IPS-NIHi11 (cell line): ENCODE measurements around the gene HAUS7.
"Not testable (repeated sequence)": the region's sequence is repeated elsewhere in the genome, so short reads cannot be mapped to it uniquely, and the experiment has no call there.

Experiments
- DNase-seq: peaks from one replicate; pipeline ENCODE4 v3.0.0; 2012; ENCODE audit warnings: mixed read lengths, low spot score

HAUS7 gene

DNA sequence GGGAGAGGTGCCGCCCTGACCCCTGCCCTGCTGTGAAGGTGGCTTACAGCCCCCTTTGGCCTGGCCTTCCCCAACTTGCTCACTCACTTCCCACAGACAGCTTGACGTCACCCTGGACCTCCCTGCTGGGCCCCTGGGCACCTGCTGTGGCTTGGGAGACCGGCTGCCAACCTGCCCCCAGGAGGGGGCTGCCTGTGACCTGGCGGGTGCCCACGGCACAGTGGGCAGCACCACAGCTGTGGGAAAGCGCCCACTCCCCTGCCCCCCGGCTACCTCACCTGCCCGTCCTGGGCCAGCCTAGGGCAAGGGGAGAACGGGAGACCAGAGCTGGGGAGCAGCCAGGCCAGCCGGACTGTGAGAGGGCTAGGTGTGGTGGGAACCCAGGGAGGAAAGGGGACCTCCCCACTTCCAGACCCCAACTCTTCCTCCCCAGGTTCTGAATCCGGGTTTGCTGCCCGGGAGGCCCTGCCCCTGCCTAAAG is 61.5 kb downstream of the HAUS7 start:
- no peak for DNase-seq

DNA sequence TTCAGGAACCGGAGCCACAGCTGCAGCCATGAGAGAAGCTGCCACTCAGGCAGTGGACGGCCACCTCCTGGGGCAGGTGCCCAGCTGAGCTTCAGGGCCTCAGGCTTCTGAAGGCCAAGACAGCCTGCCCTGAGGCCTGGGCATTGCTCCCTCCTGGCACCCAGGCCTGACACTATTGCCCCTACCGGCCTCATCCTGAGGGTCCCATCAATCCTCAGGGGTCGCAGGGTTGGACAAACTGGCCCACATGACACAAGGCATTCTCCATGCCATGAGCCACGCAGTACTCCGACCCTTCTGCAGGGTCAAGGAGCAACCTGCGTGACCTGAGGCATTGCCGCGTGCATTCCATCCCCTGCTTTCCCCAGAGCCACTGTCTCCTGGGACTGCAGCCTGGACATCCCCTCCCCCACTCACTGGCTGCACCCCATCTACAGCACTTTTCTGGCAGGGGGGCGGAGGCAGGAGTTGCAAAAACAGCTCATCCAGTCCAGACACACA is 62.1 kb downstream of the HAUS7 start:
- no peak for DNase-seq

DNA sequence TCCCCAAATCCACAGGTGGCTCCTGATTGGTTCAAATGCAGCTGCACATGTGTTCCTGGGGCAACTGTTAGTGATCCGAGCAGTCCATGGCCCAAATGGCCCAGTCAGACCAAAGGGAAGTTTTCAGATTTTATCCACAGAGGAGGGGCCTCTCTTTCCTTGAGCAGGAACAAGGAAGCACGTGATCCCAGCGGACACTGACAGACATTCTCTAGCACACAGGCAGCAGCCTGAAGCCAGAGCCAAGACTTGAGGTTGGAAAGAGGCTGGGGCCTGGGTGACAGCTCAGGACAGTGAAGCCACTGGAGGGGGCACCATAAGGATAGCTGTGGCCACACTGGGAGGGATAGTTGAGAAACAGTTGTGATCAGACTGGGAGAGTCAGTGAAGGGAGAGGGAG is 62.6 kb downstream of the HAUS7 start:
- no peak for DNase-seq

DNA sequence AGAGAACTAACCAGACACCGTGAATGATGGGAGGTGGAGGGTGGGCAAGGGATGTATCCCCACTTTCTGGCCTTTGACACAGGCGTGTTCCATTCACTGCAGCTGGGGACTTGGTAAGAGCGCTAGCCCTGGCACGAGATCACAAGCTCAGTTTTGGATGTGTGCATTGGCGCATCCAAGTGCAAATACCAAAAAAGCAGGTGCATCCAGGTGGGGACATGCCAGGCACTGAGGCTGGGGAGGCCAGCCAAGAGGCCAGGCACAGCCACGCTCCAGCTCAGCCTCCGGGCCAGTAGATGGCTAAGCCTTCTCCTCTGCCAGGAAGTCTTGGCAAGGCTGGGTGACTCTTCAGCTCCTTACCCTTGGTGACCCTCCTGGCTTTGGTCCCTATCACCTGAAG is 63.5 kb downstream of the HAUS7 start:
- DNase-seq = no peak

DNA sequence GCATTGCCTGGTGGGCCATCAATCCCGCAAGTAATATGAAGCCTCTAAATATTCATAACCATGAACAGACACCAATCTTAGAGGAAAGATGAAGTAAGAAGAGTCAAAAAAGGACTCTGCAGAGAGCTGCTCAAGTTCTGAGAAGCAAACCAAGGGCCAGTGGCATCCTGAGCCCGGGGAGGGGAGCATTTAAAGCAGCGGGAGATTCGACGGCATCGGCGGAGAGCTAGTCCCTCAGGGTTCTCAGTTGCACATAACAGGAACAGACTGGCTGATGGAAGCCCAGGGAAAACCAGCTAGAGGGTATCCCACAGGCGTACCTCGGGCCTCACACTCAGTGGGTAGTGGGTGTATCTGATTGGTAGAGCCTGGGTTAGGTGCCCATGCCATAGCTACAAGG is 64.4 kb downstream of the HAUS7 start:
- no peak for DNase-seq

DNA sequence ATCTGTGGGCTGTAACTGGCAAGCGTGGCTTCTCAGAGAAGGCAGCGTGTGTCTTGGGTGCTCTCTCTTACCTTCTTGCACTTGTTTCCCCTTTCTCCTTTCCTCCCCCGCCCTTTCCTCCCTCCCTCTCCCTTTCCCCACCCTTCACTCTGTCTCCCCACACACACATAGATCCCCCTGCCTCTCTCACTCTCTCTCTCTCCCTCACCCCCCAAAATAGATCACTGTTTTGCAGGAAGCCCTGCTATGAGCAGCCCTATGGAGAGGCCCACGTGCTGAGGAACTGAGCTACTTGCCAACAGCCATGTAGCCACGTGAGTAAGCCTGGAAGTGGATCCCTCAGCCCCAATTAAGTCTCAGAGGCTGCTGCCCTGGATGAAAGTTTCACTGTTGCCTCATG is 65.0 kb downstream of the HAUS7 start:
- DNase-seq = no peak

DNA sequence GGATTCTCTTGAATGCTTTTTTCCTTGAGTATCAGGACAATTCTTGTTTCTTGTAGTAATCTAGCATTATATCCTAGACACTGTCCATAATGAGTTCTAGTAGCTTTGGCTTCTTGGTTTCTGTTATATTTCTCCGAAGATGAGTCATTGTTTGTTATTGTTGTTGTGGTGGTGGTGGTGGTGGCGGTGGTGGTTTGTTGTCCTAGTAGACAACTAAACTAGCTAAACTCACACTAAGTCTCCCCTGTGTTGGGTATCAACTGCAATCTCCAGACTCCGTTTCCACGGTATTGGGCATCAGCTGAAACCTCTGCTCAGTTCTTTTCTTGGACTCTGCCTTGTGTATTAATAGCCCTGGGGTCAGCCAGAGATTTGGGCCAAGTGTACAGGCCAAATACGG is 66.0 kb downstream of the HAUS7 start:
- DNase-seq = not testable (repeated sequence)

DNA sequence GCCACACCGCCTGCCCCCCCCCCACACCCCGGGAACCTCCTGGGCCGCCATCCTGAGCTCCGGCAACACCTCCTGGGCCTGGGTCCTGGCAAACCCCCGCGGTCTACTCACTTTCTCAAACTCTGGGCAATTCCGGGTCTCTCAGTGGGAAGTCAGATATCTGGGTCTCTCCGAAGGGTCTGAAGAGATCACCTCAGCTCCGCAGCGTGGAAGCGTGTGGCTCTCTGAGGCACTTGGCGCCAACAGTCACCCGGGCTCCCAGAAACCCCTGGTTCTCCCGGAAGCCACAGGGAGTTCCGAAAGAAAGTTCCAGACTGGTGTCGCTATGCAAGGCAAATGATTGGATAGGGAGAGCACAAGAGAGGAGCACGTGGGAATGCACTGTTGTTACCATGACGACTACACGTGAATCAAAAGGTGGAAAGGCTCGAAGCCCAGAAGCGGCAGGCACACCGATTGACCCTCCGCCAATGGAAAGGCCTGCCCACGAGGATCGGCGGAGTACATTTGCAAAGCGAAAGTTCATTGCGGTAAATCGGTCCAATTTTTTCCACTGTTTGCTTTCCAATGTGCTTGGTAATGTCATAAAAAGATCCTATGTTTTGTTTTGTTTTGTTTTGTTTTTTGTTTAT is 69.1 kb downstream of the HAUS7 start, which contains the start of gene PNMA6E:
Gene PNMA6E, minus strand, starts transcription at position 218 of the 632 bp plus-strand sequence. CDS start 2,501 bp downstream, outside the sequence.
- DNase-seq = no peak

DNA sequence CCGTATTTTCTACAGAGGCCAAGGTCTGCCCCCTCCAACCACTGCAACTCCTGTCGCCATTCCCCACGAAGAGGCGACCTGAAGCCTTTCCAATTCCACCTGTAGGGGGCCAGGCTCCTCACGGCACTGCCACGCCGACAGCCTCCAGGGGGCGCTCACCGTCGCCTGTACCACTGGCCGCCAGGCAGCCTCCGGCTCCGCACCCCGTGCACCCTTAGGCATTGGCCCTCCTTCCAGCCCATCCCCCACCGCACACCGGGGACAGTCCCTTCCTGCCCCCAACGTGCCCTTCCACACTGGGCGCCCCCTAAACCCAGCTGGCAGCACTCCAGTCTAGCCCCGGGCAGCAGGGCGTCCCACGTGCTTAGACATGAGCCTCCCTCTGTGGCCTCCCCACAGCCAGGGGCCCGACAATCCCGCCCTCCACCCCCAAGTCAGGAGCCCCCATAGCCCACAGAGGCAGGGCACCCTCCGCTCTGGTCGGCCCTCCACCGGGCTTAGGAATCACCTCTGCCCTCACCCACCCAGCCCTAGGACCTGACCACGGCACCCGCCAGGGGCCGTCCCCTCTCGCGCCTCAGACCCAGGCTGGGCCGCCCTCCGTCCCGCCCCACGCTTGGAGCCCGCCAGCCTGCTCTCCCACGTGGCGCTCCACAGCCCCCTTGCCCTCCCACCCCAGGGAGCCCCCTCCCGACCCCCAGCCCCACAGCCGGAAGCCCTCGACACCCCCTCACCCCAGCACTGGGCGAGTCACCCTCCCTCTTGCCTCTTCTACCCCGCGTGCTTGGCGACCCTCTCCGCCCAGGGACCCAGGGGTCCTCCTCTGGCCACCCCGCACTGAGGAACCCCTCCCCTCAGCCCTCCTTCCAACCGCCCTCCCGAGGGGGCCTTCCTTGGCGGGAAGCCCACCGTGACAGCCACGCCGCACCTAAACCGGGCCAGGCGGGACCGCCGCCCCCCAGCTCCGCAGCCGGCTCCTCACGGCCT is 69.9 kb downstream of the HAUS7 start:
- peak; percentile 89 for DNase-seq

DNA sequence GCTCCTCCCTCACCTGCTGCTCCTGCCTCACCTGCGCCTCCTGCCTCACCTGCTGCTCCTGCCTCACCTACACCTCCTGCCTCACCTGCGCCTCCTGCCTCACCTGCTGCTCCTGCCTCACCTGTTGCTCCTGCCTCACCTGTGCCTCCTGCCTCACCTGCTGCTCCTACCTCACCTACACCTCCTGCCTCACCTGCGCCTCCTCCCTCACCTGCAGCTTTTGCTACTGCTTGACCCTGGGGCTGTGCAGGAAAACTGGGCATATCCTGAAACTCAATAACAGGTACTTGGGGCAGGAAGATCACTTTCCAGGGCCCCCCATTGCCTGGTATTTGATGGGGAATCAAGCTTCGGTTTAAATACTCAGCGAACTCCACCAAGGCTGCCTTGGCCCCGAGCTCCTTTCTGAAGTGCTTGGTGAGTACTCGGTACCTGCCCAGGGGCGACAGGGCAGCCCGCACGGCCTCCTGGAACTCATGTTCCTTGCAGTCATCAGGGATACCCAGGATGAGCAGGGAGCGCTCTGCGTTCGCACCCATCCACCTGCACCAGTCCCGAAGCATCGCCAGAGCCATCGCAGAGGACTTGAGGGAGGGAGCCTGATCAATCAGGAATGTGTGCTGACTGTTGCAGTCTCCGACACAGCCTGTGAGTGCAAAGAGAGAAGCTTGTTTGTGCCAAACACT is 72.0 kb downstream of the HAUS7 start:
- DNase-seq = no peak
